ENCODE data around the gene MPZL3. TPM values are rescaled to one million over a fixed set of nuclear protein-coding genes. Genes with fewer than 3 reads are reported as not detected.

MPZL3 gene
- total RNA-seq, 2 donors from 2014 or later, result 24.5 to 26.4 TPM

DNA sequence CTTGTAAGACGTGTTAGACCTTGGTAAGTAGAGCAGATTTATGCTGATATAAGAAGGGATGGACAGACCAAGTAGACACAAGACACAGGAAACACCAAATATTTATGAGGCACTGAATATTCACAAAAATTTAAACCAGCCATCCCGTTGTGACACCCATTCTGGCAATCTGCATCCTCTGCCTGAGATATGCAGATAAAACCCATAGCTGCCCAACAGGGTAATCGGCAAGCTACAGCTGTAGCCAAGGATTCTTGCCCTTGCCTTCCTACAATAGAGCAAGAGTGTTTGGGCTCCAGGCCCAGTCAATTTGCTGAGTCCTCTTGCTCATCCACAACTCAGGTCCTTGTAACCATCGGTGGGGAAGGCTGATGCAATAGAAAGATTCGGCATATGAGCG, 30.4 kb upstream of the MPZL3 start:
- Mint-ChIP-seq H3K27ac (no peak overlapping the region), H3K4me1 (peaks cover 27% of the 10 kb centered on the region), H3K36me3 (ENCODE audit: low read depth) (no peaks in the 10 kb centered on the region), H3K27me3 (no peaks in the 10 kb centered on the region), H3K4me3 (no peak overlapping the region)
- H3K9me3 ChIP-seq (ENCODE audit: control insufficient read depth, low read length, poor library complexity, severe bottlenecking), result no peaks in the 10 kb centered on the region
- DNase-seq (no peak), ATAC-seq (no peak)

DNA sequence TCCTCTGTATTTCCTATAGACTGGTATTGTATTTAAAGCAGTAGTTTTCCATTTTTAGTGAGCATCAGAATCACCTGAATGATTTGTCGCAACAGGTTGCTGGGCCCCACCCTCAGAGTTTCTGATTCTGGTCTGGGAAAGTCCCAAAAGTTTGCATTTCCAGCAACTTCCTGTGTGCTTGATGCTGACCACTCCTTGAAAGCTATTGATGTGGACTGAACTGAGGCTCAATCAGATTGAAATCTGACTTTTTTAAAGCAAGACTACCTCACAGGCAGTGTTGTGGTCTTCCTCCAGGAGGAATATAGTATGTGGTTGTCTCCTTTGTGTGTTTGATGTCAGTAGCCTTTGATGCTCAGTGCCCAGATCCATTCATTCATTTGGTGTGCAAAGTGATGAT, 29.1 kb upstream of the MPZL3 start:
- DNase-seq, result no peak
- Mint-ChIP-seq H3K27me3 (no peaks in the 10 kb centered on the region), H3K4me1 (peaks cover 29% of the 10 kb centered on the region), H3K27ac (peak overlapping the region; percentile 29), H3K4me3 (no peak overlapping the region), H3K36me3 (ENCODE audit: low read depth) (no peaks in the 10 kb centered on the region)
- peak; percentile 74 for ATAC-seq
- no peaks in the 10 kb centered on the region for H3K9me3 ChIP-seq (ENCODE audit: control insufficient read depth, low read length, poor library complexity, severe bottlenecking)

DNA sequence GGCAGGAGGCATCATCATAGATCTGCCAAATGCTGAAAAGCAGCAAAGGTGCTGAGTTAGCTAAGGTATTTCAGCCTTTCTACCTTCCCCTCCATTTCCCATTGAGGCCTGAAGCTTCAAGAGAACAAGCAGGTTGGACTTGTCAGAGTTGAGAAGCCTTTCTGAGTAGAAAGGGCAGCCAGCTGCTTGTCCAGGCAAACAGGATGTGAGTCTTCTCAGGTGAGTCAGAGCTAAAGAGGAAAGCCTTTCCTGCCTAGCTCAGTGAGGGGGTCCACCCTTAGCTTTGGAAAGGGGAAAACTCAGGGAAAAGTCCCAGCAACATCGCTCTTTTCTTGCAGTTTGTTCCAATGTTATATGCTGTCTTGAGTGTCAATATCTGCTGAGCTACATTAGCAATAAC, 25.1 kb upstream of the MPZL3 start:
- Mint-ChIP-seq H3K27ac (no peak overlapping the region), H3K36me3 (ENCODE audit: low read depth) (no peaks in the 10 kb centered on the region)

DNA sequence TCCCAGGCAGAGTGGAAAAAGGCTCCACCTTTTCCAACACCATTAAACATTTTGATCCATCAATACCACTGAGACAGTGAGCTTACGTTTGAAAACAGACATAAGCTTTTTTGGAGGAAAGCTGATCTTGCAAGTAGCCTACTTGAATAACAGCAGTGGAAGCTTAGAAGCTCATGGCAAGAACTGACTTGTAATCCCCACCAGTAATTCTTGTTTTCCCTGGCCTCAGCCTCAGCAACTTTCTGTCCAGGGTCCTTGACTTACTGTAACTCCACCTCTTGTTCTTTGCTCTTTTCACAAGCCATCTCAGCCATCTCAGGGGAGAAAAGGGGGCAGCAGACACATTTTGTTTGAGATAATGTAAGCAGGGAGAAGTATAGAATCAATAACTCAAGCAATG, 24.3 kb upstream of the MPZL3 start:
- H3K27ac Mint-ChIP-seq, result peak overlapping the region; percentile 19
- no peaks in the 10 kb centered on the region for H3K9me3 ChIP-seq (ENCODE audit: control insufficient read depth, low read length, poor library complexity, severe bottlenecking)
- H3K27me3 Mint-ChIP-seq, result peaks cover 14% of the 10 kb centered on the region
- DNase-seq (no peak), ATAC-seq (no peak)
- H3K4me1 Mint-ChIP-seq, result peaks cover 22% of the 10 kb centered on the region
- peak overlapping the region; percentile 9 for H3K4me3 Mint-ChIP-seq
- peaks cover 3% of the 10 kb centered on the region for H3K36me3 Mint-ChIP-seq (ENCODE audit: low read depth)

More for the DNA sequence above, 25.1 kb upstream of the MPZL3 start:
- H3K27me3 Mint-ChIP-seq, result peaks cover 5% of the 10 kb centered on the region
- H3K9me3 ChIP-seq (ENCODE audit: control insufficient read depth, low read length, poor library complexity, severe bottlenecking), result no peaks in the 10 kb centered on the region
- no peak for ATAC-seq
- no peak for DNase-seq
- peaks cover 19% of the 10 kb centered on the region for H3K4me1 Mint-ChIP-seq
- H3K4me3 Mint-ChIP-seq, result no peak overlapping the region

DNA sequence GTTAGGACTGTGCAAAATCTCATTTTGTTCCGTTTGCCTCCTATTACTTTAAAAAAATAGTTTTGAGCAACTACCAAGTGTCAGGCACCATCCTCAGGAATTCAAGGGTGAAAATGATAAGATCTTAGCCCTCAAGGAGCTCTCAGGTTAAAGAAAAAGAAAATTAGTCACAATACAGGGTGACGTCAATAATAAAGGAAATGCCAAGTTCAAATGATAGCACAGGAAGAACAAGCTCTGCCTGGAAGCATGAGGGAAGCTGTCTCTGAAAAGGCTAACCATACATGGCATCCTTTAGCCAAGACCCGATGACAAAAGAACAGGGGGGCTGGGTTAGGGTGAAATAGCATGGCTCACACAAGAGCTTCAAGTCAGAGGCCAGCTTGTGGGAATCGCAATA, 23.0 kb upstream of the MPZL3 start:
- H3K4me3 Mint-ChIP-seq, result no peak overlapping the region
- ATAC-seq (no peak), DNase-seq (no peak)
- H3K27me3 Mint-ChIP-seq, result peaks cover 14% of the 10 kb centered on the region
- H3K36me3 Mint-ChIP-seq (ENCODE audit: low read depth), result peaks cover 3% of the 10 kb centered on the region
- no peaks in the 10 kb centered on the region for H3K9me3 ChIP-seq (ENCODE audit: control insufficient read depth, low read length, poor library complexity, severe bottlenecking)
- H3K4me1 Mint-ChIP-seq, result peaks cover 19% of the 10 kb centered on the region
- H3K27ac Mint-ChIP-seq, result no peak overlapping the region

DNA sequence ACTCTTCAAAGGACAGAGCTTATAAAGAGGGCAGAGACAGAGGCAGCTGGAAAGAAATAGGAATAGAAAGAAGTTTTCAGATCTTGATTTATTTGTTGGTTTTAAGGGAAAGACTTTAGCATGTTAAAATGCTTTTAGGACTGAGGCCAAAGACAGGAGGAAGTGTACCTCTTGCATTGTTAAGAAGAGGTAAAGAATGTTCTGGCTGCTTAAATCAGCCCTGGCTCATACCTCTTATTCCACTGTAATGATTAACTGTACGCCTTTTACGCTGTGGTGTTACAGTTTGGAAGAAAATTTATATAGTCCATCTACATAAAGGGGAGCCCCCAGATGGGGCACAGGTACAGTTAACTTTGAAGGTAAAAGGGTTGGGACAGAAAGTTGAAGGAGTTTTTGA, 22.0 kb upstream of the MPZL3 start:
- Mint-ChIP-seq H3K27me3 (peaks cover 20% of the 10 kb centered on the region), H3K27ac (no peak overlapping the region), H3K4me3 (no peak overlapping the region)

DNA sequence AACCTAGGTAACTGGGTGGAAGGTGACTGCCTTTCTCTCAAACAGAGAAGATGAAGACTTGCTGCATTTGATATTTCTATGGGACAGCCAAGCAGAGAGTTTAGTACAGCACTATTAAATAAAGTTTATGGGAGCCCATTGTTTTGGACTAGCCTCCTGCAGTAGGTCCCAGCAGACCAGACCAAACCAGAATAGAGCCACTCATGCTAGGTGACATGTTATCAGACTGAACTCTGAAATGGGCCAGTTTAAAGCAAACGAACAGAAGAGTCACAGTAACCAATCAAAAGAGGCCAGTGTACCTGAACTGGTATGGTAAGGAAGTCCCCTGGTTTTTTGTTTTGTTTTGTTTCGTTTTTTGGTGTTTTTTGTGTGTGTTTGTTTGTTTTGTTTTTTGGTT, 19.8 kb upstream of the MPZL3 start:
- no peak for DNase-seq
- peaks cover 3% of the 10 kb centered on the region for H3K36me3 Mint-ChIP-seq (ENCODE audit: low read depth)
- ATAC-seq, result no peak

More for the DNA sequence above, 22.0 kb upstream of the MPZL3 start:
- H3K4me1 Mint-ChIP-seq, result peaks cover 17% of the 10 kb centered on the region
- ATAC-seq, result no peak
- H3K9me3 ChIP-seq (ENCODE audit: control insufficient read depth, low read length, poor library complexity, severe bottlenecking), result no peaks in the 10 kb centered on the region
- DNase-seq, result no peak
- H3K36me3 Mint-ChIP-seq (ENCODE audit: low read depth), result peaks cover 3% of the 10 kb centered on the region

DNA sequence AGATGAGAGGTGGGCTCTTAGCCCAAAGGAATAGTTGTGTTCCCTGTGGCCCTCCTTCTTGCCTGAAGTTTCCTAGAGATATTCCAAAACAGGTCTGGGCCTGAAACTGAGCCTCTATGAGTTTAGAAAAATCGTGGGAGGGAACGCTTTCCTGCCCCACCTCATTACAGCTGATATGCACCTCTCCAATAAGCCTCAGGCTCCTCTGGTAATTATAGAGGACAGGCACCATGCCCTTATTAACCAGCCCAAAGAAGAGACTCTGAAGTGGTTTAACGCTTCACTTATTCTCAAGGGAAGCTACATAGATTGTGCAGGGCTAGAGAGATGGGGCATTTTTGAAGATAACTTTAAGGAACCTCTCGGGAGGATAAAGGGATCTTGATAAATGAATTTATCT, 15.3 kb upstream of the MPZL3 start:
- H3K9me3 ChIP-seq (ENCODE audit: control insufficient read depth, low read length, poor library complexity, severe bottlenecking), result no peaks in the 10 kb centered on the region
- Mint-ChIP-seq H3K4me1 (peaks cover 22% of the 10 kb centered on the region), H3K27me3 (peaks cover 31% of the 10 kb centered on the region), H3K36me3 (ENCODE audit: low read depth) (peaks cover 3% of the 10 kb centered on the region), H3K27ac (no peak overlapping the region), H3K4me3 (no peak overlapping the region)
- DNase-seq (no peak), ATAC-seq (no peak)

More for the DNA sequence above, 19.8 kb upstream of the MPZL3 start:
- no peaks in the 10 kb centered on the region for H3K9me3 ChIP-seq (ENCODE audit: control insufficient read depth, low read length, poor library complexity, severe bottlenecking)
- Mint-ChIP-seq H3K4me3 (no peak overlapping the region), H3K27me3 (peaks cover 20% of the 10 kb centered on the region), H3K27ac (peak overlapping the region; percentile 29), H3K4me1 (peaks cover 17% of the 10 kb centered on the region)

DNA sequence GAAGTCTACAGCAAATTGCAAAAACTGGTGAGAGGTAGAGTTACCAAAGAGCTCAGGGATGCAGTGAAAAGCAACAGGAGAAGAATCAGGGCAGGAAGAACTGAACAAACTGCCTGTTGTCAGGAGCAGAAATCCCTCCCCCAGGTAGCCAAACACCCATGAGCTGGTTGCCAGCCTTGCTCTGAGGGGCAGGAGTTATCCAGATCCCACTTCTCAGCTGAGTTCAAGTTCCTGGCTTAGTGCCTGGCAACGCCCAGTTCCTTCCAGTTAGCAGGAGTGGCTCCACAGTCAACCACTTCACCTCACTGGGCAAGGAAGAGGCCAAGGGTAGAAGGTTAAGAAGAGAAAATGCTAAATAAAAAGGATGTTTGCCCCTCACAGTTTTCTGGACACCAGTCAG, 13.8 kb upstream of the MPZL3 start:
- no peaks in the 10 kb centered on the region for H3K9me3 ChIP-seq (ENCODE audit: control insufficient read depth, low read length, poor library complexity, severe bottlenecking)
- Mint-ChIP-seq H3K4me3 (no peak overlapping the region), H3K36me3 (ENCODE audit: low read depth) (no peaks in the 10 kb centered on the region), H3K27me3 (peaks cover 22% of the 10 kb centered on the region), H3K4me1 (peaks cover 15% of the 10 kb centered on the region), H3K27ac (no peak overlapping the region)
- DNase-seq (no peak), ATAC-seq (no peak)

DNA sequence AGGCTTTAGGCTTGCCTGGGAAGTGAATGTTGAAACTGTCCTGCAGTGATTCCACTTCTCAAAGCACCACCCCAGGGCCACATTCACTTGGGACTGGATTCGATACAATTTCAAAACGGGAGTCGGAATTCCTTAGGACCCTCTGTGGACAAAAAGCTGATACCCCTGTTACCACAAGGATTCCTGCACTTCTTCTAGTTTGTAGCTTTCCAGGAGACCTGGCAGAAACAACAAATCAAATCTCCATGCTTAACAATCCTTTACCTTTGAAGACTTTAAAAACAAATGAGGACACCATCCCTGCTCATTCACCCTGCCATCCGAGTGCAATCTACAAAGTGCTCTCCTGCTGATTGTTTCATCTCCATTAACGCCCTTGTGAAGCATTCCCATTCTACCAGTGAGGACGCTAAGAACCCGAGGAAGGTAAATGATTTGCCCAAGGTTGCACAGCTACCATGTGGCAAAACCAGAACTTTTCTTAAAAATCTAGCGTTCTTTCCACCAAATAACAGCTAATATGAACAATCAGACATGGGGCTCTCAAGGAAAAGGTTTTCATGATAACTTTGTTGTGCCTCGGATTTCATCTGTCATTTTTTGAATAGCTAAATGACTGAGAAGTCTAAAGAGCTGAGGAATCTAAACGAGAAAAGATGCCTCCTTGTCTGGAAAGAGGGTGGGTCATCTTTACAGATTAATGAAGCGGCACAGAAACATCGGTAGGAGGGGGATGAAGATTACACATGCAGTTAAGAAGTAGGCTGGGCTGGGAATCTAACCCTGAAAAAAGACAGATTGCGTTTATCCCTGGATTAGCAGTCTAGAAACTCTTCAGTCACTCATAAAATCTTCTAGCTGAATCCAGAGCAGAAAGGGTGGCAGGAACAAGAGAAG, 12.7 kb upstream of the MPZL3 start:
- Mint-ChIP-seq H3K27ac (no peak overlapping the region), H3K4me1 (peaks cover 20% of the 10 kb centered on the region), H3K36me3 (ENCODE audit: low read depth) (no peaks in the 10 kb centered on the region), H3K4me3 (peak overlapping the region; percentile 85), H3K27me3 (peaks cover 20% of the 10 kb centered on the region)
- no peaks in the 10 kb centered on the region for H3K9me3 ChIP-seq (ENCODE audit: control insufficient read depth, low read length, poor library complexity, severe bottlenecking)
- DNase-seq (no peak), ATAC-seq (no peak)

DNA sequence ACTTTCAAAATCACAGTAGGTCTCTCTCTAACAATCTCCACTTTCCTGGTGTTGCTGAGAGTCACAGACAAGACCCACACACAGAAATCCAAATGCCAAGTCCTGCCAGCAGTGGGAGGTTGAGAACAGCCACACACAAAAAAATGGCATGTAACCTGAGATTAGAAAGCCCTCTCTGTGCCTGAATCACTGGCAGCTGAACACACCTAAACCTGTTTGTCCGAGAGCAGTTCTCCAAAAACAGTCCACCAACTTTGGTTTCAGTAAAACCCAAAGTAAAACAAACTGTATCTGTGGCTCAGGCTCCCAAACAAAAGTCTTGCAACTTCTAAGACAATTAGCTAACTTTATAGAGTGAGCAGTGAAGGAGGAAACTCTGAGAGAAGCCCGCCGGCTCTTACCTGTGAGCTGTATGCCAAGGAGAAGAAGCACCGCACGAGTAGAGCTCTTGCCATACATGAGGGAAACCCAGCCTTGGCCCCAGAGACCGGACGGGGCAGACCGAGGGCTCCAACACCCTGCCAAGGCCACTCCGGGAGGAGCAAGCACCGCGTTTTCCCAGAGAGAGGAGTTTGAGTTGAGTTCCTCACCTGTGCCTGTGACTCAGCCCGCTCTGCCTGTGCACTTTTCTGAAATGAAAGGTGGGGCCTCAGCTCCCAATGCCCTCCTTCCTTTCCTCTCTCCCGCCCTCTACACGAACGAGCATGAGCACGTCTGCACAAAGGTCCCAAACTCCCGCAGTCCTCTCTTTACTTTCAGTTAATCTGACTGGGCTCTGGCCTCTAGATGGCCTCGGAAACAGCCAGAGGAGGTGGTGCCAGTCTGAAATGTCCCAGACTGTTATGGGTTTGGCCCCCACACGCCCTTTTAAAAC, 11.8 kb upstream of the MPZL3 start, which contains the start of gene MPZL2:
Gene MPZL2, minus strand, starts transcription at position 603 of the 874 bp plus-strand sequence. Its CDS starts 144 bp downstream, at position 459.
- H3K9me3 ChIP-seq (ENCODE audit: control insufficient read depth, low read length, poor library complexity, severe bottlenecking), result no peaks in the 10 kb centered on the region
- ATAC-seq (peak; percentile 59), DNase-seq (no peak)
- peak within 1 kb of the TSS; percentile 85 for H3K4me3 Mint-ChIP-seq
- peak within 1 kb of the TSS; percentile 34 for H3K27ac Mint-ChIP-seq
- peaks cover 21% of the 10 kb centered on the region for H3K4me1 Mint-ChIP-seq
- H3K36me3 Mint-ChIP-seq (ENCODE audit: low read depth), result no peaks in the 10 kb centered on the region
- peaks cover 16% of the 10 kb centered on the region for H3K27me3 Mint-ChIP-seq

DNA sequence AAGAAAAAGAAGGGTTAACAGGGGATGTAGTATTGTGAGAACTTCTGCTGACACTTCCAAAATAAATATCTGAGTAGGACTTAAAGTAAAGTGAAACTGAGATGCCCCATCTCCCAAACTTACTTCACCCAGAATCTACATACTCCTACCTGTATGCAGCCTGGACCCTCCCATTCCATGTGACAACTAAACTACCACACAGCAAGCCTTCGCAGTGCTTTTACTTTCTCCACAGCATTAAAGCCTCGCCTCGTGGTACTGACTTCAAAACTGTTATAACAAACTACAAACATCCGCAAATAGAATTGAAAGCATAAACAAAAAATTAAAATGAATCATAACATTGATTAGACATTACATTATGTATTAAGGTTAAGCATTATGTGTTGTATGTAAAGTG, 10.9 kb upstream of the MPZL3 start:
- no peak for DNase-seq
- peak overlapping the region; percentile 36 for H3K4me3 Mint-ChIP-seq
- H3K27ac Mint-ChIP-seq, result peak overlapping the region; percentile 34
- ATAC-seq, result no peak
- no peaks in the 10 kb centered on the region for H3K36me3 Mint-ChIP-seq (ENCODE audit: low read depth)
- H3K9me3 ChIP-seq (ENCODE audit: control insufficient read depth, low read length, poor library complexity, severe bottlenecking), result no peaks in the 10 kb centered on the region
- H3K4me1 Mint-ChIP-seq, result peaks cover 21% of the 10 kb centered on the region
- H3K27me3 Mint-ChIP-seq, result peaks cover 16% of the 10 kb centered on the region

DNA sequence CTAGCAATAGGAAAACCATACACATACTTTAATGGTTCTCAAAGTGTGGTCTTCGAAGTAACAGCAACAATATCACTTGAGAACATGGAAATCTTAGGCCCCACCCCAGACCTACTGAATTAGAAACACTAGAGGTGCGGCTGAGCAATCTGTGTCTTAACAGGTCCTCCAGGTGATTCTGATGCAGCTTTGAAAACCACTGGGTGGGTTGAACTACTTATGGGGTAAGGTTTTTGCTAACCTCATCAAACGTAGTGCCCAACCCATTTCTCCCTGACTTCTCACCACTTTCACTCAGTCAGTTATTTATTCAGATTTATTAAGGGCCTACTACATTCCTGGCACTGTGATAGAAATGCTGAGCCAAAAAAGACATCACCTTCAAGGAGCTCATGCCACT, 8.2 kb upstream of the MPZL3 start:
- H3K27ac Mint-ChIP-seq, result peak overlapping the region; percentile 47

More for the DNA sequence above, 8.2 kb upstream of the MPZL3 start:
- Mint-ChIP-seq H3K4me1 (peaks cover 16% of the 10 kb centered on the region), H3K27me3 (peaks cover 9% of the 10 kb centered on the region), H3K36me3 (ENCODE audit: low read depth) (no peaks in the 10 kb centered on the region), H3K4me3 (no peak overlapping the region)
- no peak for DNase-seq
- ATAC-seq, result peak; percentile 77
- H3K9me3 ChIP-seq (ENCODE audit: control insufficient read depth, low read length, poor library complexity, severe bottlenecking), result no peaks in the 10 kb centered on the region
